ENCODE results near the gene TERT.

Gene TERT

DNA sequence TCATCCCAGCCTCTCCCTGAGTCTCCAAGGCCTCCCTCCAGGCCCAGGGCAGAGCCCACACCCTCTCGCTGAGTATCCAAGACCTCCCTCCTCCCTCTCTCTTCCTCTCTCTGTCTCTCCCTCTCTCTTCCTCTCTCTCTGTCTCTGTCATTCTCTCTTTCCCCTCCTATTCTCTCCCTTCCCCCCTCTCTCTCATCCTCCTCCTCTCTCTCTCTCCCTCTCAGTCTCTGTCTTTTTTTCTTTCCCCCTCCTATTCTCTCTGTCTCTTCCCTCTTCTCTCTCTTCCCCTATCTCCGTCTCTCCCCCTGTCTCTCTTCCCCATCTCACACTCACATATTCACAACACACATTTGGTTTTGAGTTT is 85.4 kb downstream of the TERT start:
- TF ChIP-seq, protein P1, sequence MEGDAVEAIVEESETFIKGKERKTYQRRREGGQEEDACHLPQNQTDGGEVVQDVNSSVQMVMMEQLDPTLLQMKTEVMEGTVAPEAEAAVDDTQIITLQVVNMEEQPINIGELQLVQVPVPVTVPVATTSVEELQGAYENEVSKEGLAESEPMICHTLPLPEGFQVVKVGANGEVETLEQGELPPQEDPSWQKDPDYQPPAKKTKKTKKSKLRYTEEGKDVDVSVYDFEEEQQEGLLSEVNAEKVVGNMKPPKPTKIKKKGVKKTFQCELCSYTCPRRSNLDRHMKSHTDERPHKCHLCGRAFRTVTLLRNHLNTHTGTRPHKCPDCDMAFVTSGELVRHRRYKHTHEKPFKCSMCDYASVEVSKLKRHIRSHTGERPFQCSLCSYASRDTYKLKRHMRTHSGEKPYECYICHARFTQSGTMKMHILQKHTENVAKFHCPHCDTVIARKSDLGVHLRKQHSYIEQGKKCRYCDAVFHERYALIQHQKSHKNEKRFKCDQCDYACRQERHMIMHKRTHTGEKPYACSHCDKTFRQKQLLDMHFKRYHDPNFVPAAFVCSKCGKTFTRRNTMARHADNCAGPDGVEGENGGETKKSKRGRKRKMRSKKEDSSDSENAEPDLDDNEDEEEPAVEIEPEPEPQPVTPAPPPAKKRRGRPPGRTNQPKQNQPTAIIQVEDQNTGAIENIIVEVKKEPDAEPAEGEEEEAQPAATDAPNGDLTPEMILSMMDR (IDR thresholded peaks at IDR 0.05), result no peak
- no peaks in the 10 kb centered on the region for H3K4me1 ChIP-seq
- no peak overlapping the region for H3K4me3 ChIP-seq
- H3K27ac ChIP-seq, result no peak overlapping the region
- no peaks in the 10 kb centered on the region for H3K9me3 ChIP-seq
- peaks cover 0 to 48% of the 10 kb centered on the region in 2 donors for H3K27me3 ChIP-seq
- H3K36me3 ChIP-seq, result no peaks in the 10 kb centered on the region
- intact Hi-C loops (cut with DNase I; ENCODE audit: low total_unique reads), result no loop called here
- DNase-seq, result no peak

DNA sequence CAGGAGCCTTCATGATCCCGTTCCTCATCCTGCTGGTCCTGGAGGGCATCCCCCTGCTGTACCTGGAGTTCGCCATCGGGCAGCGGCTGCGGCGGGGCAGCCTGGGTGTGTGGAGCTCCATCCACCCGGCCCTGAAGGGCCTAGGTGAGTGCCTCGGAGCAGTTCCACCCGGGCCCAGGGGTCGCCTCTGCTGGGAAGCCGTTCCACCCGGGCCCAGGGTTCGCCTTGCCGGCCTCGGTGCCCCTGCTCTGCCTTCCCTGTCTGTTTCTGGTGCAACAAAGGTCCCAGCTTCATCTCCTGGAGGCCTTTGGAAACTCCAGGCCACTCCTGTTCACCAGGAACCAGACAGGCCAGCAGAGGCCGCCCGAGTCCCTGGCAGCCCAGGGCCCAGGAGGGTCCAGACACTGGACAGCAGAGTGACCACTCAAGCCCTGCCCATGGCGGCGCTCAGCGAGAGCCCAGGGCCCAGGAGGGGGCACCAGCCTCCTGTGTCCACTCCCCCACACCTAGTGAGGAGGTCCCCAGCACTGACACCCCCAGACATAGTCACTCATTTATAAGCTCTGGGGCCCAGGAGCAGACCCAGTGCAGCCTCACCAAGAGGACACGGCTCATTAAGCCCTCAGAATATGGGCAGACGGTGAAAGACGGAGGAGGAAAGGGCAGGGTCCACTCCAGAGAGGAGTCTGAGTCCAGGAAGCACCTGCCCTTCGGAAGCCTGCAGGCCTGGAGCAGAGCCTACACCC is 86.0 kb downstream of the TERT start:
- TF ChIP-seq, protein P1 (IDR thresholded peaks at IDR 0.05), result no peak
- no peak overlapping the region for H3K4me3 ChIP-seq
- H3K4me1 ChIP-seq, result no peaks in the 10 kb centered on the region
- peaks cover 0 to 48% of the 10 kb centered on the region in 2 donors for H3K27me3 ChIP-seq
- H3K36me3 ChIP-seq, result no peaks in the 10 kb centered on the region
- no peak for DNase-seq
- intact Hi-C loops (cut with DNase I; ENCODE audit: low total_unique reads), result no loop called here
- no peak overlapping the region for H3K27ac ChIP-seq
- no peaks in the 10 kb centered on the region for H3K9me3 ChIP-seq

DNA sequence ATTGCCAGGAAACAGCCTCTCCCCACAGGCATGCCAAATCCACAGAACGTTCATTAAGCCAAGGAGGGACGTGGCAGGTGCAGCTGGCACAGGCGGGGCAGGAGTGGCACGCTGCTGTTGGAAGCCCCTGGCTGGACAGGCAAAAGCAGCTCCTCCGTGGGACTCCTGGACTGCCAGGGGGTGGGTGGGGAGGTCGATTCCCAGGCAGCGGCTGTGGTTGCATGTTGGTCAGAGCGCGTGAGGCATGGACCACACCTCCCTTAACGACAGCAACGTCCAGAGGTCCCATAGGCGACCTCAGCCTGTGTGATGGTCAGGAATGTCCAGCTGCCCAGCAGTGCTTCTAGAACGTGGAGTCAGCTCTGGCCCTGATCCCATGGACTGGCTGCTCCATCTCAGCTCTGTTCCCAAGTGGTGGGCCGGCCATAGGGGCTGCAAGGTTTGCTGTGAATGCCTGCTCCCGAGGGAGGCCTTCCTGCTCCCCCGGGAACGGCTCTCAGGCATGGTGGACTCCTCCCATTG is 86.6 kb downstream of the TERT start:
- Histone ChIP-seq H3K9me3 (no peaks in the 10 kb centered on the region), H3K4me3 (no peak overlapping the region), H3K27ac (no peak overlapping the region), H3K4me1 (no peaks in the 10 kb centered on the region), H3K36me3 (no peaks in the 10 kb centered on the region), H3K27me3 (peaks cover 0 to 49% of the 10 kb centered on the region in 2 donors)
- intact Hi-C loops (cut with DNase I; ENCODE audit: low total_unique reads), result no loop called here
- no peak for DNase-seq
- TF ChIP-seq, protein P1 (IDR thresholded peaks at IDR 0.05), result no peak

DNA sequence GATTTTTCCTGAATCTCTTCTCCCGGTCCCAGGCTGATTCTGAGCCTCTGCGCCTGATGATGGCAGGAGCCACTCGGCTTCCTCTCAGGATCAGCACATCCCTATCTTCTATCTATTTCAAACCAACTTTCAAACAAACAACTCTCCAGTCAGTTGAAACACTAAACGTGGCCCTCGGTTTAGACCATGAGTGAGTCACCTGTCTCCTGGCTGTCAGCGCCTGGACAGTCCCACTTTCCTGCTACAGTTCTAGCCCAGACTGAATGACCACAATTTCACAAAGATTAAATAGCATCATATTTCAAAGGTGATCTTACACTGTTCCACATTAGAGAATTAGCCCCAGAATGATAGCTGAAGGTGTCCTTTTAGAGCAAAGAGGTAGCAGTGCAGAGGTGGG is 87.3 kb downstream of the TERT start:
- no peak overlapping the region for H3K4me3 ChIP-seq
- no peak for DNase-seq
- peaks cover 0 to 52% of the 10 kb centered on the region in 2 donors for H3K27me3 ChIP-seq
- H3K27ac ChIP-seq, result no peak overlapping the region
- intact Hi-C loops (cut with DNase I; ENCODE audit: low total_unique reads), result no loop called here
- H3K36me3 ChIP-seq, result no peaks in the 10 kb centered on the region
- H3K4me1 ChIP-seq, result no peaks in the 10 kb centered on the region
- no peaks in the 10 kb centered on the region for H3K9me3 ChIP-seq
- TF ChIP-seq, protein P1 (IDR thresholded peaks at IDR 0.05), result no peak

DNA sequence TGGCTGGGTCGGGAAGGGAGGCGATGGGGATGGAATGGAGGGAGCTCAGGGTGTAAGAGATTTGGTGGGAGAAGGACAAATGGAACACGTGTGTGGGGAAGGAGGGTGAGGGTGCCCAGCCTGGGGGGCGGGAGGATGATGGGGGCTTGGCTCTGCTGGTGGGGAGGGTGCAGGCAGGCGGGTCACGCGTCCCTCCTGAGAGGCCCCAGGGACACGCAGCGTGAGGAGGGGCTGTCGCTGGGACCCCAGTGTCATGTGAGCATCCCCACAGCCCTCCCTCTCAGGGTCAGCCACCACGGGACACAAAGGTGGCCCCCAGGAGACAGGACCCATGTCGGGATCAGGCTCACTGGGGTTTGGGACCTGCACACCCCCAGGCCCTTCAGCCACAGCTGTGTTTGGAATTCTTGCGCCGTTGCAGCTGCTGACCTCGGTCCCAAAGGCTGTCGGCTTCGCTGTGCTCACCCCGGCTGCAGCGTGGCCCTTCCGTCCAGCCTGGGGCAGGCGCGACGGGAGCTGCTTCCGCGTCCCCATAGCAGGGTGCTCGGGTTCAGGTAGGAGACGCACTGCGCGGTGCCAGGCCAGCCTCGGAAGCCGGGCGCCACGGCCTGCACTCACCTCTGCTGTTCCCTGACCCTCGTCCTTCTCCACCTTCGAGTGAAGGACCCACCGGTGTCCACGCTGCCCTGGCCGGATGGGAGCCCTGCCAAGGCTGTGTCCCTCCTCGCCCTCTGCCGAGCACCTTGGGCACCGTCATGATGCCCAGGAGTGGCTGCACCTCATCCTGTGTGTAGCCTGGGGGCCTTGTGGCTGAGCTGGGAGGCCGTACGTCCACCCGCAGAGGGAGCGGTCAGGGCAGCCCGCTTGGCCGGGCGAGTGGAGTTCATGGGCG is 88.1 kb downstream of the TERT start:
- intact Hi-C loops (cut with DNase I; ENCODE audit: low total_unique reads), result no loop called here
- Histone ChIP-seq H3K9me3 (no peaks in the 10 kb centered on the region), H3K4me1 (no peaks in the 10 kb centered on the region), H3K36me3 (no peaks in the 10 kb centered on the region), H3K27ac (no peak overlapping the region), H3K4me3 (no peak overlapping the region), H3K27me3 (peaks cover 0 to 60% of the 10 kb centered on the region in 2 donors)
- no peak for DNase-seq
- TF ChIP-seq, protein P1 (IDR thresholded peaks at IDR 0.05), result no peak
